Kidney epithelial cell (primary cell): ENCODE measurements around the gene EGR4. TPM values are rescaled to one million over a fixed set of nuclear protein-coding genes. Genes with fewer than 3 reads are reported as not detected.

Source experiments
- DNase-seq: peaks from one replicate; pipeline ENCODE4 v3.0.0-alpha.2; 2010; ENCODE audit warnings: low read depth
- H3K27me3 ChIP-seq: 2 replicates; pipeline ENCODE4 v1.6.0; 2011; ENCODE audit warnings: low read length; ENCODE audit not compliant: control insufficient read depth, insufficient read depth
- H3K36me3 ChIP-seq: 2 replicates; pipeline ENCODE4 v1.5.1; 2011; ENCODE audit warnings: low read length; ENCODE audit not compliant: control insufficient read depth, insufficient read depth
- H3K4me3 ChIP-seq: 2 replicates; pipeline ENCODE4 v1.5.1; 2011; ENCODE audit warnings: low read depth, mild to moderate bottlenecking, control low read depth, low read length
- CTCF ChIP-seq: IDR thresholded peaks from 2 replicates; pipeline ENCODE4 v1.5.1; 2011; ENCODE audit warnings: mild to moderate bottlenecking, moderate library complexity, low read length, control low read depth, inconsistent platforms; ENCODE audit not compliant: insufficient read depth, poor library complexity, severe bottlenecking
- total RNA-seq: library from RNA; depleted of rRNA; stranded (reverse); fragments of >200 nt; gene quantifications from 2 replicates; pipeline ENCODE4 v1.2.3, GENCODE V29; 2015

The EGR4 gene
- total RNA-seq, 1 donor from 2014 or later = not detected

GRCh38 chr2:73259276-73259675 is 34.1 kb downstream of the EGR4 start:
- TF ChIP-seq CTCF = no peak
- H3K4me3 ChIP-seq = no peak overlapping the region
- DNase-seq = no peak
- H3K27me3 ChIP-seq = no peaks in the 10 kb centered on the region
- H3K36me3 ChIP-seq = peaks cover 2% of the 10 kb centered on the region

GRCh38 chr2:73258913-73259215 is 34.5 kb downstream of the EGR4 start:
- no peak for TF ChIP-seq CTCF
- Histone ChIP-seq H3K36me3 (peaks cover 5% of the 10 kb centered on the region), H3K27me3 (no peaks in the 10 kb centered on the region), H3K4me3 (no peak overlapping the region)
- no peak for DNase-seq

GRCh38 chr2:73258186-73258912 is 35.0 kb downstream of the EGR4 start:
- no peaks in the 10 kb centered on the region for H3K27me3 ChIP-seq
- H3K4me3 ChIP-seq = no peak overlapping the region
- DNase-seq = no peak
- no peak for TF ChIP-seq CTCF
- peaks cover 7% of the 10 kb centered on the region for H3K36me3 ChIP-seq

GRCh38 chr2:73257425-73258125 is 35.8 kb downstream of the EGR4 start:
- H3K36me3 ChIP-seq = peaks cover 7% of the 10 kb centered on the region
- H3K27me3 ChIP-seq = no peaks in the 10 kb centered on the region
- H3K4me3 ChIP-seq = no peak overlapping the region
- TF ChIP-seq CTCF = no peak
- DNase-seq = no peak

GRCh38 chr2:73257021-73257420 is 36.3 kb downstream of the EGR4 start:
- TF ChIP-seq CTCF = no peak
- DNase-seq = no peak
- peaks cover 7% of the 10 kb centered on the region for H3K36me3 ChIP-seq
- no peaks in the 10 kb centered on the region for H3K27me3 ChIP-seq
- H3K4me3 ChIP-seq = no peak overlapping the region

GRCh38 chr2:73256618-73256922 is 36.8 kb downstream of the EGR4 start:
- TF ChIP-seq CTCF = no peak
- Histone ChIP-seq H3K27me3 (no peaks in the 10 kb centered on the region), H3K36me3 (peaks cover 9% of the 10 kb centered on the region), H3K4me3 (no peak overlapping the region)
- DNase-seq = no peak
